Activated naive CD8-positive, alpha-beta T cell treated with anti-CD3 and anti-CD28 coated beads, Interleukin-2, amount 50 U/mL, for 16 hours (primary cell): ENCODE results near the gene CSNK1G1.
"Not testable (repeated sequence)": the region's sequence is repeated elsewhere in the genome, so short reads cannot be mapped to it uniquely, and the experiment has no call there.

ENCODE experiments used
- DNase-seq: peaks from one replicate; pipeline ENCODE4 v3.0.0-alpha.2; 2020; ENCODE audit warnings: low read depth, low spot score

CSNK1G1 gene

GRCh38 chr15:64133623-64134344, 222.2 kb downstream of the CSNK1G1 start:
- no peak for DNase-seq

- no peak for DNase-seq
These were observed 223.8 kb downstream of the CSNK1G1 start for GRCh38 chr15:64132217-64132616.

GRCh38 chr15:64131547-64131946, 224.4 kb downstream of the CSNK1G1 start:
- DNase-seq: no peak

GRCh38 chr15:64130159-64130558, 225.8 kb downstream of the CSNK1G1 start:
- no peak for DNase-seq

GRCh38 chr15:64127521-64128270, 228.3 kb downstream of the CSNK1G1 start:
- no peak for DNase-seq

- no peak for DNase-seq
These were observed 230.0 kb downstream of the CSNK1G1 start for GRCh38 chr15:64125978-64126377.

- no peak for DNase-seq
These were observed 233.0 kb downstream of the CSNK1G1 start for GRCh38 chr15:64122936-64123351.

GRCh38 chr15:64122444-64122843, 233.5 kb downstream of the CSNK1G1 start:
- DNase-seq: no peak

- no peak for DNase-seq
These were observed 234.4 kb downstream of the CSNK1G1 start for GRCh38 chr15:64121614-64122013.

GRCh38 chr15:64120322-64120721, 235.7 kb downstream of the CSNK1G1 start:
- not testable (repeated sequence) for DNase-seq

- DNase-seq: no peak
These were observed 238.1 kb downstream of the CSNK1G1 start for GRCh38 chr15:64117759-64118487.
